IPS-NIHi7 (cell line): Measurements from ENCODE around the gene ZNF497.
A peak's percentile ranks its signal among the peaks of the same experiment; 100 is the strongest.
"Not testable (repeated sequence)": the region's sequence is repeated elsewhere in the genome, so short reads cannot be mapped to it uniquely, and the experiment has no call there.

Experiments
- DNase-seq: peaks from one replicate; pipeline ENCODE4 v3.0.0; 2012; ENCODE audit warnings: mixed read lengths; ENCODE audit errors: extremely low spot score

The ZNF497 gene

GRCh38 chr19:58310685-58311084 is 51.9 kb downstream of the ZNF497 start:
- DNase-seq: not testable (repeated sequence)

DNA sequence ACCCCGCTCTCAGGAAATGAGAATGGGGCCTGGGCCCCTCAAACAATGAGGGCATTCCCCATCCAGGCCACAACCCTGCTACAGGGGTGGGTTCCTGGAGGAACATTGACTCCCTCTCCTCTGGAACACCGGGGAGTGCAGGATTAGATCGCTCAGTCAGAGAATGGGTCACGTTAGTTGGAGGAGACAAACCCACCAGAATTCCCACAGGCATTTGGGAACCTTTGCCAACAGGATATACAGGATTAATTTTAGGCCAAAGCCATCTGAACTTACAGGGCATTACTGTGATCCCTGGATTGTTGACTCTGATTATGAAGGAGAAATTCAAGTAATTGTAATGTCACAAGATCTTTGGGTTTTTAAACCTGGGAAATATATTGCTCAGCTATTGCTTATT is 54.8 kb downstream of the ZNF497 start:
- DNase-seq: no peak

DNA sequence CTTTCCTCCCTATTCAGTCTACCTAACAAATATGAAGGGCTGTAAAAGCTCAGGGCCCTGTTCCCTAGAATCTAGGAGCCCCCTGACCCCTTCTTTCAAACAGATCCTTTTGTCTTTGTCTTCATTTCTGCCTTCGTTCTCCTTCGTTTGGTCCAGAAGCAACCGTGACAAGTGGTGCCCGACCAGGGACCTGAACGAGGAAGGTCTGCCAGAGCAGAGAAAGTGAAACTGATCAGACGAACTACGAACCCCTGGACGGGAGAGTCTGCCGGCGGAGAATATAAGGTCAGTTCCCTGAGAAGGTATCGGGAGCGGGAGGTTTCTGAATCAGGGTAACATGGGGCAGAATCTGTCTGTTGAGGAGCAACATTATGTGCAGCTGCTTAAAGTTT is 56.6 kb downstream of the ZNF497 start:
- no peak for DNase-seq

GRCh38 chr19:58305065-58305931 is 57.3 kb downstream of the ZNF497 start, which contains the start of gene ERVK3-1:
Gene ERVK3-1, plus strand, starts transcription at chr19:58305377. Its CDS starts 6,792 bp downstream, at chr19:58312169.
- DNase-seq: peak; percentile 98

DNA sequence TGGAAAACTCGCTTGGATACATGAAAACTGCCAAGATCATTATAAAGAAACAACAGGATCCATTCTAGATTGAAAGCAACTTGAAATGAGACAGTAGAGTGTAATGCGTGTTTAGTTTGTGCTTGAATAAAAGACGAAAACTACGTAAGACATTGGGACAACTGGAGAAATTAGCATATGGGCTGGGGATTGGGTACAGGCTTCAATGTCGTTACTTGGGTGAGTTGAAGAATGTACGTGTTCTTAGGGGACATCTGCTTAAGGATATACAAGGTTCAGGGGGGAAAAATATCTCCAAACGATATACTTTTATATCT is 57.8 kb downstream of the ZNF497 start:
- DNase-seq: no peak
